Breast epithelium (tissue), 3 donors: Measurements from ENCODE around the gene CYB561.

Experiments used
- CTCF ChIP-seq, 3 donors: fragments of 450-650 bp; IDR thresholded peaks; one replicate each; pipeline ENCODE4 v1.5.1; 2016 to 2017; ENCODE audit warnings: antibody characterized with exemption in 3 of 3, mild to moderate bottlenecking in 3 of 3, moderate library complexity in 3 of 3
- POLR2A ChIP-seq: fragments of 450-650 bp; IDR thresholded peaks from one replicate; pipeline ENCODE4 v1.6.1; 2016; ENCODE audit warnings: antibody characterized with exemption, mild to moderate bottlenecking, moderate library complexity

- no peak for TF ChIP-seq CTCF (IDR thresholded peaks at IDR 0.05)
- TF ChIP-seq POLR2A, result no peak
These were observed 4.0 kb downstream of the CYB561 start for GRCh38 chr17:63442074-63442473.
